ENCODE measurements around the gene DIAPH2.

DNA sequence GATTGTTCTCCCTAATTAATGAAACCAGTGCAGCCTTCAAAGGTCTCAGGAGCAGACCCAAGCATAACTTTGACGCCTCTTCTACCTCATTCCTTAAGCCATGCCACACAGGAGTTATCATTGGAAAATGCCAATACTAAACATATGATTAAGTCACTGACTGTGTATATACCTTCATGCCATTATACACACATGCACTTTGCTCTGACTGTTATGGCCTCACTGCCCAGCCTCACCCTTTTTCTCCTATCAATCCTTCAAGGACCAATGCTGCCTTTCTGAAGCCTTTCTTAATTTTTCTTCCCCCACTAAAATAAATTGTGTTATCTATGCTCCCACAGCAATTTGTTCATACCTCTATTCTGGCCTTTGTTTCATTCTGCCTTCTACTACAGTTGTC lies 924.7 kb downstream of the DIAPH2 start:
- no peak for TF ChIP-seq CTCF (IDR thresholded peaks at IDR 0.05; ENCODE audit: low read depth, low read length)
- TF ChIP-seq MAX (IDR thresholded peaks at IDR 0.05; ENCODE audit: low read depth, low read length): no peak
- no peak for TF ChIP-seq POLR2A (IDR thresholded peaks at IDR 0.05; ENCODE audit: extremely low read depth, insufficient read length)
- TF ChIP-seq MYC (IDR thresholded peaks at IDR 0.05; ENCODE audit: low read depth, low read length): no peak

Data from NB4 (cell line).